COLO668 (cell line): ENCODE measurements around the gene PTPN11.
"Not testable (repeated sequence)": the region's sequence is repeated elsewhere in the genome, so short reads cannot be mapped to it uniquely, and the experiment has no call there.

Source experiments
- DNase-seq: peaks from one replicate; lab custom pipeline; 2025; ENCODE audit not compliant: unreplicated experiment; lab: John Stamatoyannopoulos, UW

The PTPN11 gene

GRCh38 chr12:112513471-112513870 is 94.7 kb downstream of the PTPN11 start:
- no peak for DNase-seq

DNA sequence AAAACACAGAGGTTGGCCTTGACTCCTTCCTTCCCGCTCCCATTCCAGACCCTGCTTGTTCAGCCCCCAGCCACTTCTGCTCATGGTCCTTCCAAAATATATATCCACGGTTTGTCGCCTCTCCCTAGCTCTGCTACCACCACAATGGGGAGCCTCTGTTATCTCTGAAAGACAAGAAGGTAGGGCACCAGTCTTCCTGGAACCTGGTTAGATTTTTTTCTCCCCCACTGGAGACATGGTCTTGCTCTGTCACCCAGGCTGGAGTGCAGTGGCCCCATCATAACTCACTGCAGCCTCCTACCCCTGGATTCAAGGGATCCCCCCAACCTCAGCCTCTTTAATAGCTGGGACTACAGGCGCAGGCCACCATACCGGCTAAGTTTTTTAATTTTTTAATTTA is 95.7 kb downstream of the PTPN11 start:
- DNase-seq = no peak

DNA sequence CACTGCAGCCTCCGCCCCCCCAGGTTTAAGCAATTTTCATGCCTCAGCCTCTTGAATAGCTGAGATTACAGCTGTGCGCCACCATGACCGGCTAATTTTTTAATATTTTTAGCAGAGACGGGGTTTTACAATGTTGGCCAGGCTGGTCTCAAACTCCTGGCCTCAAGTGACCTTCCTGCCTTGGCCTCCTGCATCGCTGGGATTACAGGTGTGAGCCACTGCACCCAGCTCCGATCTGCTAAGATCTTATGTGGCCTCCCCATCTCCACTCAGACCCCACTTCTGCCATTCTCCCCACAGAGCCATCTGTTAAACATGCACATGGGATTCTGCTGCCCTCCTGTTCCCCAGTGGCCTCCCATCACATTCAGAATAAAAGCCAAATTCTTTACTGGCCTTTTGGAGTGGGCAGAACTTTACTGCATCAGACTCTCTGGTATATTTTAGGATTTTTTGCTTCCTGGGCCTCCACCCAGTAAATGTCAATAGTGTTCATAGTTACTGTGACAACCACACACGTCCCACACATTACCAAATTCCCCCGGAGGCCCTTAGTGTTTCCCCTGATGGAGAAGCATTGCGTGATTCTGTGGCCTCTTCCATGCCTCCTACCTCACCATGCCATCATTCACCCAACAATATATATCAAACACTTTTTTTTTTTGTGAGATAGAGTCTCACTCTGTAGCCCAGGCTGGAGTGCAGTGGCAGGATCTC is 96.3 kb downstream of the PTPN11 start:
- no peak for DNase-seq

DNA sequence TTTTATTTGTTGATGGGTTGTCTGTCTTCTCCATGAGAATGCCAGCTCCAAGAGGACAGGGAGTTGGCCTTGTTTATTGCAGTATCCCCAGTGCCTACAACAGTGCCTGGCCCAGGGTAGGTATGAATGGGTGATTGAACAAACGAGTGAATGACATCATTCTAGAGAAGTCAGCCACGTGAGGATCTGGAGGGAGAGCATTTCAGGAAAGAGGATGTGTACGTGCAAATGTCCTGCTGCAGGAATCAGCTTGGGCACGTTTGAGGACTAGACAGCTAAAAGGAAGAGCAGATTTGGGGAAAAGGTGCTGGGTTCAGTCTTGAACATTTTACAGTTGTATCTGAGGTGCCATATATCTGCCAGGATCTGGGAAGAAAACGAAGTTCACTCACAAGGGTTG is 97.1 kb downstream of the PTPN11 start:
- no peak for DNase-seq

- no peak for DNase-seq
Observed at GRCh38 chr12:112517730-112518364, 99.1 kb downstream of the PTPN11 start.

DNA sequence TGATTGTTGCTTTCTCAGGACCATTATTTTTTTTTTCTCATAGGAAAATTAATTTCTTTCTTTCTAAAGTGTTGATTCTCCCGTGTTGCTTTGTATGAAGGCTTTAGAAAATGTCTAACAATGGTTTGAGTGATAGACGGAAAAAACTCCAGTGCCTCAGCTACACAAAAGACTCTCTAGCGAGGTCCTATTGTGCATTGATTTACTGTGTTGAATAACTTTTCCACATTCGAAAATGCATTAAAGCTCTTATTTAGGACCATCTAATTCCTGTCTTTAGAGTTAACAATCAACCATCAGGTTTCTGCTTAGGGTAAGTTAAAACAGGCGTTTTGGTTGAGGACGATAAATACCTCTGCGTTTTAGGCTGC is 99.6 kb downstream of the PTPN11 start:
- DNase-seq = no peak

GRCh38 chr12:112519841-112520340 is 101.1 kb downstream of the PTPN11 start:
- DNase-seq = not testable (repeated sequence)

DNA sequence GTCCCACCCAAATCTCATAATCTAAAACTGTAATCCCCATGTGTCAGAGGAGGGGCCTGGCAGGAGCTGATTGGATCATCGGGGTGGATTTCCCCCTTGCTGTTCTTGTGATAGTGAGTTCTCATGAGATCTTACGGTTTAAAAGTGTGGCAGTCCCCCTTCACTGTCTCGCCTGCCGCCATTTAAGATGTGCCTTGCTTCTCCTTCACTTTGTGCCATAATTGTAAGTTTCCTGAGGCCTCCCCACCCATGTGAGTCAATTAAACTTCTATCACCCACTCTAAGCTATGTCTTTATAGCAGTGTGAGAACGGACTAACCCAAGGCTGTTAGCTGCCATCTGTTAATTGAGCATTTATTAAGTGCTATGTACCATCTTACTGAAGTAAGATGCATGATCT is 105.1 kb downstream of the PTPN11 start:
- no peak for DNase-seq

GRCh38 chr12:112524269-112524668 is 105.5 kb downstream of the PTPN11 start:
- no peak for DNase-seq

- DNase-seq = no peak
Observed at GRCh38 chr12:112524676-112525425, 106.1 kb downstream of the PTPN11 start.

- DNase-seq = no peak
Observed at GRCh38 chr12:112525426-112525809, 106.7 kb downstream of the PTPN11 start.

DNA sequence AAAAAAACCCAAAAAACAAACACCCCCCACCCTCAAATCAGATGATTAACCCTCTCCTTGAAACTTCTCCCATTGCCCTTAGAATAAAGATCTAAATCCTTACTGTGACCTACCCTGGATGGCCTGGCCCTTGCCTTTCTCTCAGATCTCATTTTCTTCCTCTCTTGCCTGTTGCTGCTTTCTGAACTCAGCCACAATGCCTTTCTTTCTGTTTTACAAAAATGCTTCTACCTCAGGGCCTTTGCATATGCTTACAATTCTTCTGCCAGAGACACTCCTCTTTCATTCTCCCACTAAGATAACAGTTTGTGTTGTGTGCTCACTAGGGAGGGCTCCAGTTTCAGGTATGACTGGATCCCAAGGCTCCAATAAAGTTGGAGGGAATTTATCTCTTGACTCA is 108.3 kb downstream of the PTPN11 start:
- no peak for DNase-seq

GRCh38 chr12:112527501-112527900 is 108.8 kb downstream of the PTPN11 start:
- no peak for DNase-seq

GRCh38 chr12:112528521-112528920 is 109.8 kb downstream of the PTPN11 start:
- DNase-seq = no peak

DNA sequence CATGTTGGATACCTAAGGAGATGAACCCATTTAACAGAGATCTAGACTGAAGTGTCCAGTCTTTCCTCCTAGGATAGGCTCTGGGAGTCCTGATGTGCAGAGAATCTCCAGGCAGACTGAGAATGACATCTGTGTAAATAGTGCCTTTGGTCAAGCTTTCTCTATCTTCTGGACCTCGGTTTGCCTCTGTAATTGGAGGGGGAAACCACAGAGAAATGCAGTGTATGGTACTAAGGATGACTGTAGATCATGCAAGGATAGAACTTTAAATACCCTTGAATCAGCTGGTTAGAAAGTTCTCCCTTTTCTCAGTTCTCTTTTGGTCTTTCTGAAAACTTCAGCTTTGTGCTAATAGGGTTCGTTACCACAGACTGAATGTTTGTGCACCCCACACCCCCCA is 112.2 kb downstream of the PTPN11 start:
- no peak for DNase-seq

- DNase-seq = no peak
Observed at GRCh38 chr12:112532106-112532505, 113.4 kb downstream of the PTPN11 start.

DNA sequence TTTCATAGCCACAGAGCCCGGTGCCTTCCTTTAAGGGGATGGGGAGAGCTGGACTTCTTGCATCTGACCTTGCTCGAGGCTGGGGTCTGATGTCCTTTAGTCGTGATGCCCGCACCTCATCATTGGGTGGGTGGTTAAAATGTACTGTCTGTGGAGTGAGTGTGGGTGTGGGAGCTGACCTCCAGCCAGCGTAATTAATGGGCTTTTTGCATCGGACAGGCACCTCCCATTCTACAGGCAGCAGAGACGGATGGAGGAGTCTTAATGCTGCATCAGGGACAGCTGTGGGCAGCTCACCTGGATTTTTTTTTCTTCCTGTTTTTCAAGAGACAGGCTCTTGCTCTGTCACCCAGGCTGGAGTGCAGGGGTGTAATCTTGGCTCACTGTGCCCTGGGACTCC is 114.8 kb downstream of the PTPN11 start:
- no peak for DNase-seq

DNA sequence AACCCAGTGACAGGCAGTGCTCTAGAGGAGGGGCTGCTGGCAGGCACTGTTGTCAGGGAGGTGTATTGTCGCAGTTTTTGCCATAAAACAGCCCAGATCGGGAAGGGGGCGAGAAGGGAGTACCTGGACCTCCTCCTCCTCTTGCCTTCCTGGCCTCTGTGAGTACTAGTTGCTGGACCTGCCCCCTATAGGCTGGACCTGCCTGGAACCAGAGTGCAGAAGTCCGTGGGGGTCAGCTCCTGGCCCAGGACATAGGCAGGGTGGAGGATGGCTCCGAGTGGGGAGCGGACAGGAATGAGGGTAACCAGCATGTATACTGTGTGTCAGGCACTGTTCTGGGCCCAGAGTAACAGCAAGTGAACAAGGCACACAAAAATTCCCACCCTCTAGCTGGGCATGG is 116.3 kb downstream of the PTPN11 start:
- no peak for DNase-seq

DNA sequence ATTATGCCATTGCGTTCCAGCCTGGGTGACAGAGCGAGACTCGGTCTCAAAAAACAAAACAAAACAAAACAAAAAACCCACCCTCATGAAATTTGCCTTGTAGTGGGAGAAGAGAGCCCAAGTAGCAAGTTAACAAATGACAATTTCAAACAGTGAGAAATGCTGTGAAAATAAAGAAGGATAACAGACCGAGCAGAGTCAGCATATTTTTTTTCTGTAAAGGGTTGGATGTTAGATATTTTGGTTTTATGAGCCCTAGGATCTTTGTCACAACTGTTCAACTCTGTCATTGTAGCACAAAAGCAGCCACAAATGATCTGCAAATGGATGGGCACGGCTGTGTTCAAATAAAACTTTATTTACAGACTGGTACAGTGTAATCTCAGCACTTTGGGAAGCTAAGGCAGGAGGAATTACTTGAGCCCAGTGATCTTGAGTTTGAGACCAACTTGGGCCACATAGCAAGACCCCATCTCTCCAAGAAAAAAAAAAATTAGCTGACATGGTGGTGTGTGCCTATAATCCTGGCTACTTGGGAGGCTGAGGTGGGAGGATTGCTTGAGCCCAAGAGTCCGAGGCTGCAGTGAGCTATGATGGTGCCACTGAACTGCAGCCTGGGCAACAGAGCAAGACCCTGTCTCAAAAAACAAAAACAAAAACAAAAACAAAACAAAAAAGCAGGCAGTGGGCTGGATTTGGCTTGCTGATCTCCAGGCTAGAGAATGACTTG is 117.1 kb downstream of the PTPN11 start:
- no peak for DNase-seq

DNA sequence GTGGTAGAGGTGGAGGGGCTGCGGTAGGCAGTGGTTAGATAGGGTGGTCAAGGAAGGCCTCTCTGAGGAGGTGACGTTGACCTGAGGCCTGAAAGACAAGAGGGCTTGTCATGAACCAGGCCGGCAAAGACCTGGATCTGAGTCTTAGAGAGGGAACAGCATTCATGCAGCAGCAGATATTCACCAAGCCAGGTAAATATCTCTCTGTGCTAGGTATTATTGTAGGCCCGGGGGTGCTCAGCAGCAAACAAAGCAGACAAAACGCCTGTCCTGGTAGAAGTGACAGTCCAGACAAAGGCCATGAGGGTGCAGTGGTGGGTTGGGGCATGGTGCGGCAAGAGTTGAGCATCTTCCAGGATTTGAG is 117.6 kb downstream of the PTPN11 start:
- no peak for DNase-seq

GRCh38 chr12:112537710-112538396 is 119.1 kb downstream of the PTPN11 start:
- no peak for DNase-seq
